ENCODE results near the gene RCC1. TPM values are rescaled to one million over a fixed set of nuclear protein-coding genes. Genes with fewer than 3 reads are reported as not detected.
"Not testable (repeated sequence)": the region's sequence is repeated elsewhere in the genome, so short reads cannot be mapped to it uniquely, and the experiment has no call there.

RCC1 gene
- total RNA-seq, 5 donors from 2014 or later (not counting 1 experiment from before 2014, with no cell fraction given), result 13.1 to 23.2 (median 19.7) TPM

GRCh38 chr1:28470146-28470545, 35.7 kb upstream of the RCC1 start:
- H3K4me3 Mint-ChIP-seq, result no peak overlapping the region
- no peaks in the 10 kb centered on the region for H3K9me3 Mint-ChIP-seq
- no CpG with 5 or more reads among the region's 2 CpGs for WGBS (ENCODE audit: insufficient coverage)
- ATAC-seq (replicated peaks in 1 of 4) (no peak), DNase-seq (no peak)
- no peaks in the 10 kb centered on the region for H3K4me1 Mint-ChIP-seq
- no peaks in the 10 kb centered on the region for H3K9me3 ChIP-seq
- no peak overlapping the region for H3K27ac ChIP-seq (ENCODE audit: low read length)
- no peaks in the 10 kb centered on the region for H3K27me3 Mint-ChIP-seq
- H3K36me3 Mint-ChIP-seq, result peaks cover 31% of the 10 kb centered on the region
- H3K27ac Mint-ChIP-seq, result no peak overlapping the region
- POLR2A ChIA-PET, result interaction anchor here in 1 of 2 donors (0.6 kb wide), 1 partner anchor 206 kb away, joined by 8 read pairs; no protein-coding TSS in a partner anchor
- no peaks in the 10 kb centered on the region for H3K4me1 ChIP-seq (ENCODE audit: control insufficient read depth in 1 of 2, extremely low read depth in 1 of 2, insufficient read depth in 2 of 2, low read length in 2 of 2)
- no peak overlapping the region for H3K4me3 ChIP-seq (ENCODE audit: control insufficient read depth in 1 of 2, extremely low read depth in 1 of 2, low read length in 1 of 2)
- H3K36me3 ChIP-seq (ENCODE audit: control insufficient read depth in 2 of 2, extremely low read depth in 1 of 2, insufficient read depth in 1 of 2, low read length in 1 of 2), result peaks cover 9 to 32% of the 10 kb centered on the region in 2 donors
- no peaks in the 10 kb centered on the region for H3K27me3 ChIP-seq (replicated peaks in 1 of 2; ENCODE audit: control insufficient read depth in 2 of 2, extremely low read depth in 1 of 2, insufficient read depth in 2 of 2, low read length in 1 of 2)
- CTCF ChIA-PET, result no interaction called here

GRCh38 chr1:28479497-28479896, 26.3 kb upstream of the RCC1 start:
- H3K27ac ChIP-seq (ENCODE audit: low read length); CTCF ChIA-PET; DNase-seq; H3K27me3 ChIP-seq (replicated peaks in 1 of 2; ENCODE audit: control insufficient read depth in 2 of 2, extremely low read depth in 1 of 2, insufficient read depth in 2 of 2, low read length in 1 of 2); H3K4me3 ChIP-seq (ENCODE audit: control insufficient read depth in 1 of 2, extremely low read depth in 1 of 2, low read length in 1 of 2); H3K9me3 ChIP-seq; H3K4me1 ChIP-seq (ENCODE audit: control insufficient read depth in 1 of 2, extremely low read depth in 1 of 2, insufficient read depth in 2 of 2, low read length in 2 of 2); H3K4me1 Mint-ChIP-seq; H3K27me3 Mint-ChIP-seq; H3K27ac Mint-ChIP-seq; H3K4me3 Mint-ChIP-seq; H3K9me3 Mint-ChIP-seq; ATAC-seq (replicated peaks in 1 of 4): not testable (repeated sequence)
- WGBS (ENCODE audit: insufficient coverage), result 90% methylated on average over 7 of the region's 13 CpGs
- peaks cover under 1 to 43% of the 10 kb centered on the region in 2 donors for H3K36me3 ChIP-seq (ENCODE audit: control insufficient read depth in 2 of 2, extremely low read depth in 1 of 2, insufficient read depth in 1 of 2, low read length in 1 of 2)
- H3K36me3 Mint-ChIP-seq, result peaks cover 25% of the 10 kb centered on the region
- POLR2A ChIA-PET, result interaction anchor here (0.6 kb wide), 2 partner anchors 9 to 520 kb away, joined by 3 to 5 read pairs; no protein-coding TSS in a partner anchor

GRCh38 chr1:28480308-28480707, 25.5 kb upstream of the RCC1 start:
- H3K27me3 Mint-ChIP-seq, result no peaks in the 10 kb centered on the region
- no peaks in the 10 kb centered on the region for H3K4me1 Mint-ChIP-seq
- DNase-seq (no peak), ATAC-seq (replicated peaks in 1 of 4) (no peak)
- H3K36me3 ChIP-seq (ENCODE audit: control insufficient read depth in 2 of 2, extremely low read depth in 1 of 2, insufficient read depth in 1 of 2, low read length in 1 of 2), result peaks cover 0 to 46% of the 10 kb centered on the region in 2 donors
- 95% methylated on average over 3 of the region's 5 CpGs for WGBS (ENCODE audit: insufficient coverage)
- no peak overlapping the region for H3K27ac ChIP-seq (ENCODE audit: low read length)
- H3K4me1 ChIP-seq (ENCODE audit: control insufficient read depth in 1 of 2, extremely low read depth in 1 of 2, insufficient read depth in 2 of 2, low read length in 2 of 2), result no peaks in the 10 kb centered on the region
- H3K36me3 Mint-ChIP-seq, result peaks cover 25% of the 10 kb centered on the region
- H3K4me3 Mint-ChIP-seq, result no peak overlapping the region
- H3K27me3 ChIP-seq (replicated peaks in 1 of 2; ENCODE audit: control insufficient read depth in 2 of 2, extremely low read depth in 1 of 2, insufficient read depth in 2 of 2, low read length in 1 of 2), result no peaks in the 10 kb centered on the region
- no peak overlapping the region for H3K4me3 ChIP-seq (ENCODE audit: control insufficient read depth in 1 of 2, extremely low read depth in 1 of 2, low read length in 1 of 2)
- no peak overlapping the region for H3K27ac Mint-ChIP-seq
- POLR2A ChIA-PET, result interaction anchor here in 1 of 2 donors (0.6 kb wide), 1 partner anchor 205 kb away, joined by 11 read pairs; no protein-coding TSS in a partner anchor
- no peaks in the 10 kb centered on the region for H3K9me3 Mint-ChIP-seq
- CTCF ChIA-PET, result no interaction called here
- no peaks in the 10 kb centered on the region for H3K9me3 ChIP-seq

GRCh38 chr1:28482138-28482537, 23.7 kb upstream of the RCC1 start:
- WGBS (ENCODE audit: insufficient coverage), result 88% methylated on average over 3 of the region's 3 CpGs
- DNase-seq (no peak), ATAC-seq (replicated peaks in 1 of 4) (no peak)
- Histone ChIP-seq H3K36me3 (ENCODE audit: control insufficient read depth in 2 of 2, extremely low read depth in 1 of 2, insufficient read depth in 1 of 2, low read length in 1 of 2) (peaks cover 6 to 43% of the 10 kb centered on the region in 2 donors), H3K27me3 (replicated peaks in 1 of 2; ENCODE audit: control insufficient read depth in 2 of 2, extremely low read depth in 1 of 2, insufficient read depth in 2 of 2, low read length in 1 of 2) (no peaks in the 10 kb centered on the region), H3K27ac (ENCODE audit: low read length) (no peak overlapping the region), H3K9me3 (no peaks in the 10 kb centered on the region), H3K4me3 (ENCODE audit: control insufficient read depth in 1 of 2, extremely low read depth in 1 of 2, low read length in 1 of 2) (no peak overlapping the region), H3K4me1 (ENCODE audit: control insufficient read depth in 1 of 2, extremely low read depth in 1 of 2, insufficient read depth in 2 of 2, low read length in 2 of 2) (no peaks in the 10 kb centered on the region)
- Mint-ChIP-seq H3K4me1 (no peaks in the 10 kb centered on the region), H3K27me3 (no peaks in the 10 kb centered on the region), H3K9me3 (no peaks in the 10 kb centered on the region), H3K4me3 (no peak overlapping the region), H3K36me3 (peaks cover 19% of the 10 kb centered on the region), H3K27ac (no peak overlapping the region)
- ChIA-PET CTCF (no interaction called here), POLR2A (interaction anchor here in 1 of 2 donors (0.6 kb wide), 1 partner anchor 128 kb away, joined by 3 read pairs; no protein-coding TSS in a partner anchor)

GRCh38 chr1:28482702-28483101, 23.1 kb upstream of the RCC1 start:
- Histone ChIP-seq H3K9me3 (no peaks in the 10 kb centered on the region), H3K27me3 (replicated peaks in 1 of 2; ENCODE audit: control insufficient read depth in 2 of 2, extremely low read depth in 1 of 2, insufficient read depth in 2 of 2, low read length in 1 of 2) (no peaks in the 10 kb centered on the region), H3K36me3 (ENCODE audit: control insufficient read depth in 2 of 2, extremely low read depth in 1 of 2, insufficient read depth in 1 of 2, low read length in 1 of 2) (peaks cover 6 to 37% of the 10 kb centered on the region in 2 donors), H3K4me3 (ENCODE audit: control insufficient read depth in 1 of 2, extremely low read depth in 1 of 2, low read length in 1 of 2) (no peak overlapping the region), H3K27ac (ENCODE audit: low read length) (no peak overlapping the region), H3K4me1 (ENCODE audit: control insufficient read depth in 1 of 2, extremely low read depth in 1 of 2, insufficient read depth in 2 of 2, low read length in 2 of 2) (no peaks in the 10 kb centered on the region)
- ATAC-seq (replicated peaks in 1 of 4) (no peak), DNase-seq (no peak)
- Mint-ChIP-seq H3K4me1 (no peaks in the 10 kb centered on the region), H3K9me3 (no peaks in the 10 kb centered on the region), H3K36me3 (peaks cover 16% of the 10 kb centered on the region), H3K27ac (no peak overlapping the region), H3K27me3 (no peaks in the 10 kb centered on the region), H3K4me3 (no peak overlapping the region)
- WGBS (ENCODE audit: insufficient coverage), result 94% methylated on average over 2 of the region's 2 CpGs
- ChIA-PET CTCF (no interaction called here), POLR2A (no interaction called here)

GRCh38 chr1:28494737-28495136, 11.1 kb upstream of the RCC1 start:
- Mint-ChIP-seq H3K4me1 (peaks cover 6 to 13% (median 12%) of the 10 kb centered on the region in 3 donors), H3K4me3 (no peak overlapping the region), H3K9me3 (no peaks in the 10 kb centered on the region), H3K27me3 (no peaks in the 10 kb centered on the region), H3K36me3 (peaks cover 33% of the 10 kb centered on the region), H3K27ac (peak overlapping the region; percentile 85 to 89)
- peaks cover 5 to 44% of the 10 kb centered on the region in 2 donors for H3K36me3 ChIP-seq (ENCODE audit: control insufficient read depth in 2 of 2, extremely low read depth in 1 of 2, insufficient read depth in 1 of 2, low read length in 1 of 2)
- DNase-seq, result no peak
- H3K4me1 ChIP-seq (ENCODE audit: control insufficient read depth in 1 of 2, extremely low read depth in 1 of 2, insufficient read depth in 2 of 2, low read length in 2 of 2), result peaks cover 0 to 3% of the 10 kb centered on the region in 2 experiments
- no peaks in the 10 kb centered on the region for H3K9me3 ChIP-seq
- no peak overlapping the region for H3K27ac ChIP-seq (ENCODE audit: low read length)
- H3K4me3 ChIP-seq (ENCODE audit: control insufficient read depth in 1 of 2, extremely low read depth in 1 of 2, low read length in 1 of 2), result no peak overlapping the region
- peak in 3 of 4 experiments; percentile 12 to 54 (median 44) for ATAC-seq (replicated peaks in 1 of 4)
- WGBS (ENCODE audit: insufficient coverage), result 100% methylated on average over 1 of the region's 1 CpG
- ChIA-PET POLR2A (interaction anchor here in 1 of 2 donors (0.6 kb wide), 2 partner anchors 182 to 242 kb away, joined by 4 to 6 read pairs; partner anchors contain the start of gene YTHDF2), CTCF (no interaction called here)
- H3K27me3 ChIP-seq (replicated peaks in 1 of 2; ENCODE audit: control insufficient read depth in 2 of 2, extremely low read depth in 1 of 2, insufficient read depth in 2 of 2, low read length in 1 of 2), result no peaks in the 10 kb centered on the region
